Smooth muscle cell (in vitro differentiated cells): ENCODE data around the gene ITCH. TPM values are rescaled to one million over a fixed set of nuclear protein-coding genes. Genes with fewer than 3 reads are reported as not detected.
"Not testable (repeated sequence)": the region's sequence is repeated elsewhere in the genome, so short reads cannot be mapped to it uniquely, and the experiment has no call there.

ENCODE experiments used
- DNase-seq: peaks from one replicate; lab custom pipeline; 2025; ENCODE audit not compliant: unreplicated experiment; lab: John Stamatoyannopoulos, UW
- H2AFZ ChIP-seq: fragments of 200-600 bp; sonication (generic); 2 replicates; pipeline ENCODE4 v1.6.0; 2016; ENCODE audit warnings: antibody characterized with exemption, low read depth, mild to moderate bottlenecking
- H3F3A ChIP-seq: fragments of 200-600 bp; sonication (generic); 2 replicates; pipeline ENCODE4 v1.6.0; 2017; ENCODE audit warnings: antibody characterized with exemption, low read depth
- H3K27ac ChIP-seq: fragments of 200-600 bp; sonication (generic); 2 replicates; pipeline ENCODE4 v1.5.1; 2016; ENCODE audit warnings: low read depth, mild to moderate bottlenecking
- H3K27me3 ChIP-seq: fragments of 200-600 bp; sonication (generic); 2 replicates; pipeline ENCODE4 v1.6.1; 2016; ENCODE audit warnings: low read depth, mild to moderate bottlenecking
- H3K36me3 ChIP-seq: fragments of 200-600 bp; sonication (generic); 2 replicates; pipeline ENCODE4 v1.5.1; 2016; ENCODE audit warnings: low read depth
- H3K4me1 ChIP-seq: fragments of 200-600 bp; sonication (generic); 2 replicates; pipeline ENCODE4 v1.5.1; 2016; ENCODE audit warnings: low read depth
- H3K4me2 ChIP-seq: fragments of 200-600 bp; sonication (generic); 2 replicates; pipeline ENCODE4 v1.6.0; 2016; ENCODE audit warnings: mild to moderate bottlenecking
- H3K4me3 ChIP-seq: fragments of 200-600 bp; sonication (generic); 2 replicates; pipeline ENCODE4 v1.5.1; 2016; ENCODE audit warnings: mild to moderate bottlenecking
- H3K79me2 ChIP-seq: fragments of 200-600 bp; sonication (generic); 2 replicates; pipeline ENCODE4 v1.6.0; 2016; ENCODE audit warnings: low read depth, mild to moderate bottlenecking
- H3K9ac ChIP-seq: fragments of 200-600 bp; sonication (generic); 2 replicates; pipeline ENCODE4 v1.6.0; 2016; ENCODE audit warnings: low read depth
- H3K9me3 ChIP-seq: fragments of 200-600 bp; sonication (generic); replicated peaks from 2 replicates; pipeline ENCODE4 v1.5.1; 2016; ENCODE audit warnings: low read depth
- H4K20me1 ChIP-seq: fragments of 200-600 bp; sonication (generic); 2 replicates; pipeline ENCODE4 v1.6.0; 2016; ENCODE audit warnings: low read depth
- WGBS: methylation state at CpG from one replicate; pipeline ENCODE4 v1.1.7; 2016; ENCODE audit warnings: low lambda C conversion rate; 5-methylcytosine and 5-hydroxymethylcytosine counted together
- polyA plus RNA-seq: library from polyadenylated mRNA; unstranded; fragments of >200 nt; fragmentation: Nextera tagmentation; extraction: Ambion mirVana; gene quantifications from 2 replicates; pipeline ENCODE4 v1.2.1, GENCODE V29; 2016
- total RNA-seq: library from RNA; depleted of rRNA; stranded (reverse); fragments of >200 nt; gene quantifications from 2 replicates; pipeline ENCODE4 v1.2.3, GENCODE V29; 2014
- TF ChIP-seq, protein P1 (sequence below): fragments of 200-600 bp; sonication (generic); IDR thresholded peaks from 2 replicates; pipeline ENCODE4 v1.5.1; 2017; ENCODE audit warnings: borderline replicate concordance, mild to moderate bottlenecking, antibody characterized with exemption; ENCODE audit not compliant: insufficient read depth, poor library complexity, severe bottlenecking

ITCH gene
- total and polyA plus RNA-seq, 2 experiments from 2014 or later = 21.9 to 96.7 TPM

DNA sequence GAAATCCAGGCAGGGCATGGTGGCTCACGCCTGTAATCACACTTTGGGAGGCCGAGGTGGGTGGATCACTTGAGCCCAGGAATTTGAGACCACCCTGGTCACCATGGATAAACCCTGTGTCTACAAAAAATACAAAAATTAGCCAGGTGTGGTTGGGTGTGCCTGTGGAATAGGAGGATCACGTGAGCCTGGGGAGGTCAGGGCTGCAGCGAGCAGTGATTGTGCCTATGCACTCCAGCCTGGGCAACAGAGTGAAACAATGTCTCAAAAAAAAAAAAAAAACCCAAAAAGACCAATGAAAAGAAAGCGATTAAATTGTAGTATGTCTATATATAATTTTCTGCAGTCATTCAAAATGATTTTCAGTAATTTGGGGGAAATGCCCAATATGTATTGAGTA lies 70.3 kb downstream of the ITCH start:
- H3K9ac ChIP-seq = no peak overlapping the region
- H4K20me1 ChIP-seq = peaks cover 97% of the 10 kb centered on the region
- H3K4me2 ChIP-seq = no peak overlapping the region
- no peak overlapping the region for H2AFZ ChIP-seq
- H3F3A ChIP-seq = peaks cover 6% of the 10 kb centered on the region
- H3K27me3 ChIP-seq = no peaks in the 10 kb centered on the region
- no peak for DNase-seq
- H3K4me1 ChIP-seq = no peaks in the 10 kb centered on the region
- H3K9me3 ChIP-seq = no peaks in the 10 kb centered on the region
- TF ChIP-seq, protein P1, sequence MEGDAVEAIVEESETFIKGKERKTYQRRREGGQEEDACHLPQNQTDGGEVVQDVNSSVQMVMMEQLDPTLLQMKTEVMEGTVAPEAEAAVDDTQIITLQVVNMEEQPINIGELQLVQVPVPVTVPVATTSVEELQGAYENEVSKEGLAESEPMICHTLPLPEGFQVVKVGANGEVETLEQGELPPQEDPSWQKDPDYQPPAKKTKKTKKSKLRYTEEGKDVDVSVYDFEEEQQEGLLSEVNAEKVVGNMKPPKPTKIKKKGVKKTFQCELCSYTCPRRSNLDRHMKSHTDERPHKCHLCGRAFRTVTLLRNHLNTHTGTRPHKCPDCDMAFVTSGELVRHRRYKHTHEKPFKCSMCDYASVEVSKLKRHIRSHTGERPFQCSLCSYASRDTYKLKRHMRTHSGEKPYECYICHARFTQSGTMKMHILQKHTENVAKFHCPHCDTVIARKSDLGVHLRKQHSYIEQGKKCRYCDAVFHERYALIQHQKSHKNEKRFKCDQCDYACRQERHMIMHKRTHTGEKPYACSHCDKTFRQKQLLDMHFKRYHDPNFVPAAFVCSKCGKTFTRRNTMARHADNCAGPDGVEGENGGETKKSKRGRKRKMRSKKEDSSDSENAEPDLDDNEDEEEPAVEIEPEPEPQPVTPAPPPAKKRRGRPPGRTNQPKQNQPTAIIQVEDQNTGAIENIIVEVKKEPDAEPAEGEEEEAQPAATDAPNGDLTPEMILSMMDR = no peak
- no peak overlapping the region for H3K27ac ChIP-seq
- no peak overlapping the region for H3K4me3 ChIP-seq
- 97% methylated on average over 5 of the region's 5 CpGs for WGBS
- no peaks in the 10 kb centered on the region for H3K36me3 ChIP-seq
- H3K79me2 ChIP-seq = peaks cover 65% of the 10 kb centered on the region

DNA sequence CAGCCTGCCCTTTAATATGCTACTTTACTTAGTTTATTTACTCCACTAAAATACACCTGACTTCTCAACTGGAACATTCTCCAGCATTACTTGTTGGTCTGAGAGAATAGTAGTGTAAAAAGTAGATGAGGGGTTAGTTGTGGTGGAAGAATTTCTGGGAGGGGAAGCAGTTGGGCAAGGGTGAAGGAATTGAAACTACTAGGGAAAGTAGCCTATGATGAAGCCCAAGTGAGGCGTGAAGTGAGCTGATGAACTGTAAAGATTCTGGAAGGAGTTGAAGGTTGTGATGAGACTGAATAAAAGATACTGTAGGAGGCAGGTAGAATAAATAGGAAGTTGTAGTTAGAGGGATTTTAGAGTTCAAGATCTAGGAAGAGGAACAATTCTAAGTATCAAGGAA lies 72.5 kb downstream of the ITCH start:
- H3K36me3 ChIP-seq = peaks cover 14% of the 10 kb centered on the region

DNA sequence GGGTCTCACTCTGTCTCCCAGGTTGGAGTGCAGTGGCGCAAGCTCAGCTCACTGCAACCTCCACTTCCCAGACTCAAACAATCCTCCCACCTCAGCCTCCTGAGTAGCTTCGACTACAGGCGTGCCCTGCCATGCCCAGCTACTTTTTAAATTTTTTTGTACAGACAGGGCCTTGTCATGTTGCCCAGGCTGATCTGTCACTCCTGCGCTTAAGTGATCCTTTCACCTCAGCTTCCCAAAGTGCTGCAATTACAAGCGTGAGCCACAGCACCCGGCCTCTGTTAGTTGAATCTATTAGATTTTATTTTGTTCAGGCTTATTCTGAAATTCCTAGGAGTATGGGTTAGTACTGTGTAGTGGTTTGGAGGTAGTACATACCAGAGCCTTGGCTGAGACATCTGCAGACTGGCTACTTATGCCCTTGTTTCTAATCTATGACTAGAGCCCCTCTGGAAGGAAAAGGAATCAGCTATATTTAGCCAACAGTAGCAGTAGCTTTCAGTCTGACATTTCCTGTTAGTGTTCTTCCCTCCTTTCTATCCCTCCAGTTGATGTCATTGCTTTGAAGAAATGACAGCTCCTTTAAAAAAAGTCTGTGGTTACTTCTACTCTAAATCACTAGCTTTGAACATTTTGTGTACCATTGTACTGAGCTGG lies 74.4 kb downstream of the ITCH start:
- Histone ChIP-seq H3K4me1 (no peaks in the 10 kb centered on the region), H3K4me3 (no peak overlapping the region), H4K20me1 (peaks cover 85% of the 10 kb centered on the region), H3K27ac (peak overlapping the region; percentile 46), H3K36me3 (peaks cover 27% of the 10 kb centered on the region), H3K79me2 (peaks cover 43% of the 10 kb centered on the region), H3K9ac (no peak overlapping the region), H3K4me2 (no peak overlapping the region), H3K27me3 (no peaks in the 10 kb centered on the region), H3K9me3 (no peaks in the 10 kb centered on the region), H2AFZ (no peak overlapping the region), H3F3A (peaks cover 6% of the 10 kb centered on the region)
- no peak for DNase-seq
- 77% methylated on average over 6 of the region's 6 CpGs for WGBS
- TF ChIP-seq, protein P1 = no peak

More for the DNA sequence above, 72.5 kb downstream of the ITCH start:
- H3F3A ChIP-seq = peaks cover 6% of the 10 kb centered on the region
- H3K27me3 ChIP-seq = no peaks in the 10 kb centered on the region
- no peaks in the 10 kb centered on the region for H3K4me1 ChIP-seq
- H3K27ac ChIP-seq = peak overlapping the region; percentile 15
- H3K9me3 ChIP-seq = no peaks in the 10 kb centered on the region
- no peak for DNase-seq
- H3K9ac ChIP-seq = no peak overlapping the region
- peaks cover 53% of the 10 kb centered on the region for H3K79me2 ChIP-seq
- TF ChIP-seq, protein P1 = no peak
- peaks cover 90% of the 10 kb centered on the region for H4K20me1 ChIP-seq
- no peak overlapping the region for H3K4me2 ChIP-seq
- no peak overlapping the region for H3K4me3 ChIP-seq
- 100% methylated on average over 1 of the region's 1 CpG for WGBS
- no peak overlapping the region for H2AFZ ChIP-seq

DNA sequence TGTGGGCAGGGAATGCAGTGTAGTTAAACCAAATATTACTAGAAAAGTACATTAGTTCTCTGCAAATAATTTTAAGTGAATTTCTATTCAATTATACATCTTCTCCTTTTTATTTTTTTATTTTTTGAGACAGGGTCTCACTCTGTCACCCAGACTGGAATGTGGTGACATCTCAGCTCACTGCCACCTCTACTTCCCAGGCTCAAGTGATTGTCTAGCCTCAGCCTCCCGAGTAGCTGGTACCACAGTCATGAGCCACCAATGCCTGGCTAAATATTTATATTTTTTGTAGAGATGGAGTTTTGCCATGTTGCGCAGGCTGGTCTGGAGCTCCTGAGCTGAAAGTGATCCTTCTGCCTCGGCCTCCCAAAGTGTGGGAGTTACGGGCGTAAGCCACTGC lies 76.1 kb downstream of the ITCH start:
- Histone ChIP-seq H3K79me2 (peaks cover 33% of the 10 kb centered on the region), H3K27me3 (no peaks in the 10 kb centered on the region), H3K36me3 (peaks cover 28% of the 10 kb centered on the region), H4K20me1 (peaks cover 72% of the 10 kb centered on the region), H3F3A (peaks cover 6% of the 10 kb centered on the region), H3K9ac (no peak overlapping the region), H3K4me2 (no peak overlapping the region), H3K27ac (no peak overlapping the region), H3K4me1 (no peaks in the 10 kb centered on the region), H3K4me3 (no peak overlapping the region), H2AFZ (no peak overlapping the region), H3K9me3 (no peaks in the 10 kb centered on the region)
- DNase-seq = no peak
- TF ChIP-seq, protein P1 = no peak
- 94% methylated on average over 5 of the region's 5 CpGs for WGBS

DNA sequence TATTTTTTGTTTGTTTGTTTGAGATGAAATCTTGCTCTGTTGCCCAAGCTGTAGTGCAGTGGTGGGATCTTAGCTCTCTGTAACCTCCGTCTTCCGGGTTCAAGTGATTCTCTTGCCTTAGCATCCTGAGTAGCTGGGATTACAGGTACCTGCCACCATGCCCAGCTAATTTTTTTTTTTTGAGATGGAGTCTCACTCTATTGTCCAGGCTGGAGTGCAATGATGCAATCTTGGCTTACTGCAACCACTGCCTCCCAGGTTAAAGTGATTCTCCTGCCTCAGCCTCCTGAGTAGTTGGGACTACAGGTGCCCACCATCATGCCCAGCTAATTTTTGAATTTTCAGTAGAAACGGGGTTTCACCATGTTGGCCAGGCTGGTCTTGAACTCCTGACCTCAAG lies 78.3 kb downstream of the ITCH start:
- not testable (repeated sequence) for H3K27ac ChIP-seq, H3K9me3 ChIP-seq, H2AFZ ChIP-seq, H3K4me2 ChIP-seq, H3K4me3 ChIP-seq, H3K27me3 ChIP-seq, H3F3A ChIP-seq, H3K4me1 ChIP-seq, DNase-seq, H3K9ac ChIP-seq
- Histone ChIP-seq H3K36me3 (peaks cover 46% of the 10 kb centered on the region), H4K20me1 (peaks cover 62% of the 10 kb centered on the region), H3K79me2 (peaks cover 36% of the 10 kb centered on the region)
- WGBS = 100% methylated on average over 3 of the region's 3 CpGs
